IMR-90 (cell line): ENCODE measurements around the gene ENDOU.

Experiments
- CTCF ChIP-seq: conservative IDR thresholded peaks from 2 replicates; pipeline ENCODE4 v1.5.1; 2012; ENCODE audit warnings: mild to moderate bottlenecking, low read depth, low read length, improper control_type of control experiment
- POLR2A ChIP-seq: IDR thresholded peaks from 2 replicates; pipeline ENCODE4 v1.6.1; 2012; ENCODE audit warnings: mild to moderate bottlenecking, low read depth, low read length
- USF2 ChIP-seq: fragments of 150-350 bp; IDR thresholded peaks from 2 replicates; pipeline ENCODE4 v1.6.1; 2017; ENCODE audit warnings: mild to moderate bottlenecking, antibody characterized with exemption, low read length, low read depth

GRCh38 chr12:47772738-47773061 lies 47.4 kb upstream of the ENDOU start:
- TF ChIP-seq CTCF (no peak), POLR2A (no peak), USF2 (no peak)
